GM12872 (cell line): Measurements from ENCODE around the gene STK11.

Experiments
- TF ChIP-seq, protein P1 (sequence below): IDR thresholded peaks from 3 replicates; pipeline ENCODE4 v1.5.1; 2011; ENCODE audit warnings: low read depth, mild to moderate bottlenecking, low read length, moderate library complexity; ENCODE audit not compliant: insufficient read depth

Gene STK11

DNA sequence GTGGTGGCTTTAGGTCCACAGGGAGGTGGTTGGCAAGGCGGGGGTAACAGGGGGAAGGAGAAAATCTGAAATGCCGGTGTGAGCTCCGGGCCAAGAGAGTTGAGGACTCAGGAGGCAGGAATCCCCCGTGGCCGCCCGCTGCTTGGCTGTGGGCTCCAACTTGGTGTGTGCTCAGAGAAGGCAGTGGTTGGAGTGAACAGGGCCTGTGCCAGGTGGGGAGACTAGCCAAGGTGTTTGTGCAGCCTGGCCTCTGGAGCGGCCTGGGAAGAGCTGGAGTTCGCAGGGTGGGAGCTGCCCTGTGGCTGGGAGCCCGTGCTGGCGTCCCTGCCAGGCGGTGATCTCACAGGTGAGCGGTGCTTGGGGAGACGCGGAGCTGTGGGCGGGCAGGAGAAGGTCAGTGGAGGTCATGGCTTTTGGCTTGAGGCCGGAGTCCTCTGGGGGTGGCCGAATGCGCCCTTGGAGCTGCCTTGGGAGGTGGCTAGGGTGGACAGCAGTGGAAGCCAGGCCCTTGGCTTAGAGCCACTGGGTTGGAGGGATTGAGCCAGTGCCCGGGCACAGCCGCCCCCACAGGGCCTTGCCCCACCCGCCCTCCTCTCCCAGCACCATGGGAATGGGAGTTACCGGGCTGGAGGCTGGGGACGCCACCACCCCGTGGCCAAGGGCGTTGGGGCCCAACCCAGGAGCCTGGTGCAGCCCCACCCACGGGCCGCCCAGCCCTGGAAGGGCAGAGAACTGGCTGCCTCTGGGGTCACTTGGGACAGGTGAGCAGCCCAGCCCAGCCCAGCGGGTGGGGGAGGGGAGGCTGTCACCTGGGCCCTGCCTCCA lies 56.4 kb downstream of the STK11 start:
- TF ChIP-seq, protein P1, sequence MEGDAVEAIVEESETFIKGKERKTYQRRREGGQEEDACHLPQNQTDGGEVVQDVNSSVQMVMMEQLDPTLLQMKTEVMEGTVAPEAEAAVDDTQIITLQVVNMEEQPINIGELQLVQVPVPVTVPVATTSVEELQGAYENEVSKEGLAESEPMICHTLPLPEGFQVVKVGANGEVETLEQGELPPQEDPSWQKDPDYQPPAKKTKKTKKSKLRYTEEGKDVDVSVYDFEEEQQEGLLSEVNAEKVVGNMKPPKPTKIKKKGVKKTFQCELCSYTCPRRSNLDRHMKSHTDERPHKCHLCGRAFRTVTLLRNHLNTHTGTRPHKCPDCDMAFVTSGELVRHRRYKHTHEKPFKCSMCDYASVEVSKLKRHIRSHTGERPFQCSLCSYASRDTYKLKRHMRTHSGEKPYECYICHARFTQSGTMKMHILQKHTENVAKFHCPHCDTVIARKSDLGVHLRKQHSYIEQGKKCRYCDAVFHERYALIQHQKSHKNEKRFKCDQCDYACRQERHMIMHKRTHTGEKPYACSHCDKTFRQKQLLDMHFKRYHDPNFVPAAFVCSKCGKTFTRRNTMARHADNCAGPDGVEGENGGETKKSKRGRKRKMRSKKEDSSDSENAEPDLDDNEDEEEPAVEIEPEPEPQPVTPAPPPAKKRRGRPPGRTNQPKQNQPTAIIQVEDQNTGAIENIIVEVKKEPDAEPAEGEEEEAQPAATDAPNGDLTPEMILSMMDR = no peak

DNA sequence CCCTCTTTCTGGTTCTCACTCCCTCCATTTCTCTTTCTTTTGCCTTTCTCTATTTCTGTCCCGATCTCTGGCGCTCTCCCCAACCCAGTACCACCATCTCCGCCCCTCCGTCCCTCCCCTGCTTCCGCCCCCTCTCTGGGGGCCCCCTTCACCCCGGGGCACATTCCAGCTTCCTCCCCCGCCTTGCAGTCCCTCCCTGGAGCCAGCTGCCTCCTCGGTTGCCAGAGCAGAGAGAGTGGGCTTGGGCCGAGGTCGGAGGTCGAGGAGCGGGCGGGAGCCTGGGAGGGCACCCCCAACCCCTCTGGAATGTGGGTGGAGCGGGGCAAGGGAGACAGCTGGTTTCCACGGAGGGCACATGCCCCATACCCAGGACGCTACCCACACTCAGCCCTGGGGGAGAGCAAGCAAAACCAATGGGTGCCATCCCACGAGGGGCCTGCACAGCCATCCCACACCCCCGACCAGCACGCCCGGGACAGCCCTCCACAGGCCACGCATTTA lies 57.1 kb downstream of the STK11 start:
- TF ChIP-seq, protein P1 = no peak

DNA sequence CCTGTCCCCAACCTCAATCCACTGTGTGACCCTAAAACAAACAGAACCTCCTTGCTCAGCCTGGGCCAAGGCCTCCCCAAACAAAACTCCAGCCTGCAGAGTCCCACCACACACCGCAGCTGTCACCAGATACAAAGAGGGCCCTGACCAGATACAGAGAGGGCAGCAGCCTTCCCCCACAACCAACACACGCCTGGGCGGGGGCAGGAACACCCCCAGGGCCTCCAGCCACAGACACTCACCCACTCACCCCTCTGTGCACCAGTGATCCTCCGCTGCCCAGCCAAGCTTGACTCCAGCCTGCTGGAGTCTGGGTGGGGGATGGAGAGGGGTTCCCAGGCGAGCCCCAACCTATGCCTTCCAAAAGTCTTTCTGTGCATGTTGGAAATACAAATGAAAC lies 57.6 kb downstream of the STK11 start:
- TF ChIP-seq, protein P1 = no peak

DNA sequence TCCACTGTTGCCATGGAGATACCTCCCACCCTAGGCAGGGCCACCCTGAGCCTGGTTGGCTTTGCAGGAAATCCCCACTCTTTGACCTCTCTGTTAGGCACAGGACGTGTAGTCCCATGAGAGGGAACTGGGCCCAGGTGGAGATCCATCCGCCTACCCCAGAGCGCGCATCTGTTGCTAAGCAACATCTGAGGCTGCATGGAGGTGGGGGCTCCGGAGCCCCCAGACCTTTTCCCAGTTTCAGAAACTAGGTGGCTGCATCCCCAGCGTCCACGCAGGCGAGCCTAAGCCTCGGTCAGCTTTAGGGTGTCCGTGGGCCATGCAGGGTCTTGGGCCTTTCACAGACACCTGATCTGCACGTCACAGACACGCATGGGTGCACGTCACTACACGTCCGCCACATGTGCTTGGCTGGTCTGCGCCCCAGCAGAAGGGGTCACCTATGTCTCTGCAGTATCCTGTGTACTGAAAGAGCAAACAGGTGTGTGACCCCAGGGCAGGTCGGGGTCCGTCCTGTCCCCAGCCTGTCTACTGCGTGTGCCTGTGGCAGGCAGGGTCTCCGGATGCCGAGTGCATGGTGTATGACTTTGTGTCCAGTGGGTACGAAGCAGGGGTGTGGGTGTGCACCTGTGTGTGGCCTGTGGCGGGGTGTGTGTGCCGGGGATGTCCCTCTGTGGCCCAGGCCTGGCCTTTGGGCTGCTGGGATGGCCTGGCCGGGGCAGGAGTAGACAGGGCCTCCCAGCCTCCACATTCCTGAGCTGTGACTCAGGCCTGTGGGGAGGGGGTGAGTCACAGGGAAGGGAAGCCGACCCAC lies 59.4 kb downstream of the STK11 start:
- TF ChIP-seq, protein P1 = no peak

DNA sequence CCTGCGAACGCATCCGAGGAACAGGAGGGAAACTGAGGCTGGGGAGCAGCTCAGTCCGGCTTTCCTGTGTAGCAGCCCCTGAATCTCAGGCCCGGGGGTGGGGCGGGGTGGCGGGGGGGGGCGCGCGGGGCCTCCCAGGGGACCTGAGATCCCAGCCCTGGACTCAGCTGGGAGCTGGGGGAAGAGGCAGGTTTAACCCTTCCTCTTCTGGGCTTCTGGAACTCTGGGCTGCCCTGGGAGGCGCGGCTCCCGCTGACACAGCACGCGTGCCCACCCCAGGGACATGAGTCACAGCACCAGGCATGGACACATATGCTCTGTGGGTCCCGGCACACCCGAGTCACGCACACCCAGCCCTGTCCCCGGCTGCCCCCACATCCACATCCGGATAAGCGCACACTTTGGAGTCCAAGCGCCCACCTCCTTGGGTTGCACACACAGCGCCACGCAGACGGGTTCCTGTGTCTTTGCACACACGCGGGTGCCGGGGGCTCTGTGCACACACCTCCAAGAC lies 60.1 kb downstream of the STK11 start:
- TF ChIP-seq, protein P1 = no peak

DNA sequence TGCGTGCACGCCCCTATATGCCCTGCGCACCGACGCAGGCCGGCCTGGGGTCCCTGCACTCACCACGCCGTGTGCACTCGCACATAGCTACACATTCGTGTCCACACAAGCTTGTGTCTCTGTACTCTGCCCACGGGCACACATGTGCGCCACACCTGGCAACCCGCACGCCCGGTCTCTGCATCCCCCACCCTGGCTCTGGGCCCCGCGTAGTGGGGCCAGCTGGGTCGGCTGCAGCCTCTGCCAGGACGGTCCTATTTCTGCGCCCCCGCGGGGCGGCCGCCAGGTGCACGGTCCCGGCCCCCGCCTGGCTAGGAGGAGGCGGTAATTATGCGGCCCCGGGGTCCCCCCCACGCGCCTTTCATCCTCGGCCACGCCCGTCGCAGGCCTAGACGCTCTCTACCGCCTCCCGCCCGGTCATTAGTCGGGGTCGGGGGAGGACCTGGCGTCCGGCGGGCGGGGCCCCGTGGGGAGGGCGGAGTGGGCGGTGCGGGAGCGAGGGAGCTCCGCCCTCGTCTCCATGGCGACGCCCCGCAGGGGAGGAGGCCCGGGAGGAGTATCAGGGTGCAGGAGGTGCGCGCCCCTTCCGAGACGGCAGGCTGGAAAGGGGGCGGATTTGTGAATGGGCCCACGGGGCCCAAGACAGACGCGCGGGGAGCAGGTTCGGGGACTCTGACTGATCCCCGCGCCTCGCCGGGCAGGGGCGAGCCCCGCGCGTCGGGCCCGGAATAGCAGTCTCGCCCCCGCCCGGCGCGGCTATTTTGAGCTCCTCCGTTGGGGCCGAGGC lies 60.7 kb downstream of the STK11 start:
- TF ChIP-seq, protein P1 = no peak
